Erythroblast (primary cell): ENCODE measurements around the gene SAMHD1.

Source experiments
- GATA1 ChIP-seq: IDR thresholded peaks from 2 replicates; pipeline ENCODE4 v1.6.1; 2011; ENCODE audit warnings: low read depth, mild to moderate bottlenecking, control low read depth, low read length, moderate library complexity
- POLR2A ChIP-seq: IDR thresholded peaks from 2 replicates; pipeline ENCODE4 v1.6.1; 2011; ENCODE audit warnings: mild to moderate bottlenecking, low read length

DNA sequence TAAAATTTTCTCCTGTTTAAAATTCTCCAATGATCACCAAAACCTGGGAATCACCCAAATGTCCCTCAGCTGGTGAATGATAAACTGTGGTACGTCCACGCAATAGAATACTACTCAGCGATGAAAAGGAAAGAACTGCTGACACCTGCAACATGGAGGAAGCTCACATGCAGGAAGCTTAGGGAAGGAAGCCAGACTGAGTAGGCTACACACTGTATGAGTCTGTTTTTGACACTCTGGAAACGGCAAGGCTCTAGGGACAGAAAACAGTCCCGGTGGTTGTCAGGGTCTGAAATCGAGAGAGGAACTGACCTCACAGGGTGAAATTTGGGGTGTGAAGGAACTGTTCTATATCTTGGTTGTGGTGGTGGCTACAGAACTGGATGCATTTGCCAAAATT is 100.7 kb downstream of the SAMHD1 start:
- TF ChIP-seq POLR2A (no peak), GATA1 (no peak)
